Gastrocnemius medialis (tissue), 4 donors: ENCODE data around the gene PPARG. TPM values are rescaled to one million over a fixed set of nuclear protein-coding genes. Genes with fewer than 3 reads are reported as not detected.

Experiments
- ATAC-seq, 2 donors: fragments of 150-250 bp; one replicate each; pipeline ENCODE4 v1.9.1; 2016
- DNase-seq, 2 donors: peaks; one replicate each; pipeline ENCODE4 v3.0.0-alpha.2; 2019
- H3K27ac ChIP-seq, 4 donors: fragments of 200-600 bp; sonication (generic); 1 replicate in 1 of 4; 2 replicates in 3 of 4; pipeline ENCODE4 v1.5.1; 2016 to 2018; ENCODE audit warnings: mild to moderate bottlenecking in 2 of 4, moderate library complexity in 1 of 4
- H3K27me3 ChIP-seq, 3 donors: fragments of 200-600 bp; sonication (generic) in 2 of 3; 1 replicate in 1 of 3; 2 replicates in 2 of 3; pipeline versions ENCODE4 v1.5.1 to v1.6.0; 2016 to 2019; ENCODE audit warnings: mild to moderate bottlenecking in 1 of 3, moderate library complexity in 1 of 3
- H3K36me3 ChIP-seq, 2 donors: fragments of 200-600 bp; sonication (generic) in 1 of 2; one replicate each; pipeline ENCODE4 v1.5.1; 2017 to 2018
- H3K4me1 ChIP-seq, 2 donors: fragments of 200-600 bp; sonication (generic) in 1 of 2; one replicate each; pipeline ENCODE4 v1.5.1; 2016 to 2017; ENCODE audit warnings: mild to moderate bottlenecking in 2 of 2
- H3K4me3 ChIP-seq, 4 donors: fragments of 200-600 bp; sonication (generic) in 3 of 4; 1 replicate in 1 of 4; 2 replicates in 3 of 4; pipeline ENCODE4 v1.5.1; 2016 to 2019; ENCODE audit warnings: mild to moderate bottlenecking in 2 of 4
- H3K9me3 ChIP-seq, 3 donors: fragments of 200-600 bp; sonication (generic) in 2 of 3; 1 replicate in 1 of 3; 2 replicates in 2 of 3; pipeline ENCODE4 v1.5.1; 2016 to 2019
- CTCF ChIP-seq, 5 experiments: fragments of 450-650 bp in 3 of 5; fragments of 200-600 bp in 2 of 5; sonication (generic) in 2 of 5; IDR thresholded peaks in 4 of 5; conservative IDR thresholded peaks in 1 of 5; 1 replicate in 4 of 5; 2 replicates in 1 of 5; pipeline ENCODE4 v1.5.1; 2016 to 2019; ENCODE audit warnings: antibody characterized with exemption in 5 of 5, mild to moderate bottlenecking in 3 of 5, moderate library complexity in 3 of 5
- POLR2A ChIP-seq, 2 donors: fragments of 450-650 bp; IDR thresholded peaks; one replicate each; pipeline ENCODE4 v1.6.1; 2017; ENCODE audit warnings: antibody characterized with exemption in 2 of 2, mild to moderate bottlenecking in 2 of 2, moderate library complexity in 2 of 2
- in situ Hi-C, 4 donors: fragments of 200-750 bp; cut with MboI; loops; one replicate each; pipeline versions ENCODE4 v1.15.0 to v1.8.0; 2017; ENCODE audit warnings: low sequenced_read_pairs in 4 of 4
- intact Hi-C: fragments of 100-400 bp; cut with DNase I; formaldehyde crosslinking; loops from one replicate; pipeline ENCODE4 v1.15.1; 2023; ENCODE audit warnings: low total_unique reads
- total RNA-seq, 4 donors: library from RNA; depleted of rRNA; stranded (reverse); fragments of >200 nt; gene quantifications; one replicate each; pipeline versions ENCODE4 v1.1.0 to v1.2.3, GENCODE V29; 2016

Gene PPARG
- total RNA-seq, 4 donors from 2014 or later = 4.9 to 10.6 (median 8.5) TPM

DNA sequence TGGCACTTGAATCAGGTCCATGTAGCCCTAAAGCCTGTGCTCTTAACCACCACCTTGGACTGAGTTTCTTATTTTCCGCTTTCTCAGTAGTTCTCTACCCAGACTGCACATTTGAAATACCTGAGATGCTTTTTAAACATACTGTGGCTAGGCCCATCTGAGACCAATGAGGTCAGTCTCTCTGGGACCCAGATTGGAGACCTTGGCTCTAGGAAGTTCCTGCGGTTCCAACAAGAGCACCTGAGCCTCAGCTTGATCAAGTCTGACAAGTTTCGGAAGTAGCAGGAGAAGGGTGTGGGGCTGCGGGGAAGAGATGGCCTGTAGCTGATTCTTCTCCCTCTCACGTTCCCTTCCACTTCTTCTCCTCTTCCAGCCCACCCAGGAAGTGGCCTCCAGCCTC, 183.9 kb downstream of the PPARG start:
- TF ChIP-seq POLR2A (IDR thresholded peaks at IDR 0.05) (no peak), CTCF (IDR thresholded peaks at IDR 0.05 in 4 of 5, conservative IDR thresholded peaks at IDR 0.05 in 1 of 5) (no peak)
- in situ Hi-C loops = loop anchor here in 2 of 4 donors (10.0 kb wide), 2 partner anchors 288 to 338 kb away; no protein-coding TSS in a partner anchor
- H3K27me3 ChIP-seq = no peaks in the 10 kb centered on the region
- H3K4me1 ChIP-seq = peaks cover 0 to 5% of the 10 kb centered on the region in 2 donors
- no peaks in the 10 kb centered on the region for H3K36me3 ChIP-seq
- ATAC-seq = no peak
- intact Hi-C loops = no loop called here
- no peaks in the 10 kb centered on the region for H3K9me3 ChIP-seq
- no peak overlapping the region for H3K27ac ChIP-seq
- no peak for DNase-seq
- H3K4me3 ChIP-seq = no peak overlapping the region

GRCh38 chr3:12473511-12473910, 184.6 kb downstream of the PPARG start:
- Histone ChIP-seq H3K4me3 (no peak overlapping the region), H3K36me3 (no peaks in the 10 kb centered on the region), H3K9me3 (no peaks in the 10 kb centered on the region), H3K27me3 (no peaks in the 10 kb centered on the region), H3K27ac (no peak overlapping the region), H3K4me1 (peaks cover 0 to 5% of the 10 kb centered on the region in 2 donors)
- intact Hi-C loops (no loop called here), in situ Hi-C loops (loop anchor here in 2 of 4 donors (10.0 kb wide), 2 partner anchors 289 to 339 kb away; no protein-coding TSS in a partner anchor)
- TF ChIP-seq POLR2A (IDR thresholded peaks at IDR 0.05) = no peak
- TF ChIP-seq CTCF (IDR thresholded peaks at IDR 0.05 in 4 of 5, conservative IDR thresholded peaks at IDR 0.05 in 1 of 5) = no peak
- no peak for DNase-seq
- no peak for ATAC-seq

DNA sequence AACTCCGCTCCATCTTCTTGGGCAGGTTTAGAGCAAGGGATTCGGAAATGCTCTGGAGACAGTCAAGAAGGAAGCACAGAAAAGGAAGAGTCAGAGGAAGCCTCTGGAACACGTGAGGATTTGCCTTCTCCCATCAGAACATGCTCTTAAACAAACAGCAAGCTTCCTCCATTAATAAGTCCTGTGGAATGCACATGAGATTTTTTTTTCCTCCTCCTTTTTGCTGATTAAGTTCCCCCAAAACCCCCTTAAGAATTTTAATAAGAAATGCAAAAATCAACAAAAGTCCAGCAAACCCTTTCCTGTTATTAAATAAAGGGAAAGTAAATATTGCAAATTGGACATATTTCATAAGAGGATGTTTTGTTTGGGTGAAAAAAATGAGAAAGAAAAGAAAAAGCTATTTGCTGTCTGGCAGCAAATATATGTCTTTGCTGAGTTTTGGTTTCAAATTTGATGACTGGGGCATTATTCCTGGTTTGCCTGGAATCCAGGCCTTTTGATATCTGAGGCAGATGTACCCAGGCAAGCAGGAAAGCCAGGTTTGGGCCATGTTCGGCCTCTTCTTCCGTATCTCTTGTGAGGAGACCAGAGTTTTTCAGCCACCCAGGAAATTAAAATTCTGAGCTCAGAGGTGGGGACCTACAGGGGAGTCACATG, 187.5 kb downstream of the PPARG start:
- Histone ChIP-seq H3K36me3 (no peaks in the 10 kb centered on the region), H3K4me1 (peaks cover 0 to 5% of the 10 kb centered on the region in 2 donors), H3K27ac (no peak overlapping the region), H3K27me3 (no peaks in the 10 kb centered on the region), H3K4me3 (no peak overlapping the region), H3K9me3 (no peaks in the 10 kb centered on the region)
- DNase-seq = no peak
- TF ChIP-seq POLR2A (IDR thresholded peaks at IDR 0.05) = no peak
- no peak for TF ChIP-seq CTCF (IDR thresholded peaks at IDR 0.05 in 4 of 5, conservative IDR thresholded peaks at IDR 0.05 in 1 of 5)
- no peak for ATAC-seq
- intact Hi-C loops = no loop called here
- in situ Hi-C loops = loop anchor here (5.0 to 10.0 kb wide), 3 partner anchors 292 to 342 kb away; no protein-coding TSS in a partner anchor

GRCh38 chr3:12477256-12477655, 188.4 kb downstream of the PPARG start:
- Histone ChIP-seq H3K4me3 (no peak overlapping the region), H3K27ac (no peak overlapping the region), H3K9me3 (no peaks in the 10 kb centered on the region), H3K4me1 (peaks cover 0 to 5% of the 10 kb centered on the region in 2 donors), H3K27me3 (no peaks in the 10 kb centered on the region), H3K36me3 (no peaks in the 10 kb centered on the region)
- in situ Hi-C loops (loop anchor here (5.0 to 10.0 kb wide), 3 partner anchors 292 to 342 kb away; no protein-coding TSS in a partner anchor), intact Hi-C loops (no loop called here)
- DNase-seq = no peak
- no peak for ATAC-seq
- TF ChIP-seq CTCF (IDR thresholded peaks at IDR 0.05 in 4 of 5, conservative IDR thresholded peaks at IDR 0.05 in 1 of 5) (no peak), POLR2A (IDR thresholded peaks at IDR 0.05) (no peak)
